Measurements from ENCODE around the gene OR6C75.
"Not testable (repeated sequence)": the region's sequence is repeated elsewhere in the genome, so short reads cannot be mapped to it uniquely, and the experiment has no call there.

- not testable (repeated sequence) for TF ChIP-seq POLR2A, CTCF (IDR thresholded peaks at IDR 0.05)
Measured at GRCh38 chr12:55409133-55409532, 46.4 kb downstream of the OR6C75 start.
